DND-41 (cell line): Measurements from ENCODE around the gene FAM149A.

ENCODE experiments used
- ATAC-seq: fragments of 200-7000 bp; cut with Tn5 transposase; 3 replicates; pipeline ENCODE4 v1.9.1; 2021; ENCODE audit warnings: low read depth; ENCODE audit not compliant: insufficient read depth
- DNase-seq: peaks from one replicate; pipeline ENCODE4 v3.0.0-alpha.2; 2020
- H2AFZ ChIP-seq: 2 replicates; pipeline ENCODE4 v1.6.0; 2012; ENCODE audit warnings: low read depth, low read length
- H3K27ac ChIP-seq: 2 replicates; pipeline ENCODE4 v1.5.1; 2012; ENCODE audit warnings: low read length, inconsistent platforms
- H3K27me3 ChIP-seq: fragments of 200-600 bp; sonication (generic); 2 replicates; pipeline ENCODE4 v1.6.0; 2012; ENCODE audit warnings: low read length, mild to moderate bottlenecking, inconsistent platforms; ENCODE audit not compliant: insufficient read depth, poor library complexity
- H3K36me3 ChIP-seq: 2 replicates; pipeline ENCODE4 v1.5.1; 2012; ENCODE audit warnings: low read length, inconsistent platforms; ENCODE audit not compliant: insufficient read depth
- H3K4me1 ChIP-seq: 2 replicates; pipeline ENCODE4 v1.5.1; 2012; ENCODE audit warnings: mild to moderate bottlenecking, low read length; ENCODE audit not compliant: insufficient read depth
- H3K4me2 ChIP-seq: 2 replicates; pipeline ENCODE4 v1.6.0; 2012; ENCODE audit warnings: mild to moderate bottlenecking, moderate library complexity, low read length, inconsistent platforms; ENCODE audit not compliant: insufficient read depth
- H3K4me3 ChIP-seq, 2 experiments: fragments of 200-600 bp in 1 of 2; shearing (Covaris generic) in 1 of 2; 2 replicates each; pipeline ENCODE4 v1.5.1; 2012 to 2016; ENCODE audit warnings: inconsistent platforms in 2 of 2, low read length in 2 of 2, mild to moderate bottlenecking in 2 of 2, low read depth in 1 of 2, moderate library complexity in 1 of 2
- H3K79me2 ChIP-seq: 2 replicates; pipeline ENCODE4 v1.6.0; 2012; ENCODE audit warnings: low read length, inconsistent platforms; ENCODE audit not compliant: insufficient read depth
- H3K9ac ChIP-seq: 2 replicates; pipeline ENCODE4 v1.6.0; 2012; ENCODE audit warnings: low read depth, mild to moderate bottlenecking, inconsistent platforms, low read length, moderate library complexity
- H3K9me3 ChIP-seq: 2 replicates; pipeline ENCODE4 v1.5.1; 2012; ENCODE audit warnings: low read length, moderate library complexity, mild to moderate bottlenecking, inconsistent platforms; ENCODE audit not compliant: insufficient read depth, severe bottlenecking
- H4K20me1 ChIP-seq: 2 replicates; pipeline ENCODE4 v1.6.0; 2012; ENCODE audit warnings: low read length; ENCODE audit not compliant: insufficient read depth
- CTCF ChIP-seq: IDR thresholded peaks from 2 replicates; pipeline ENCODE4 v1.5.1; 2012; ENCODE audit warnings: borderline replicate concordance, low read length, moderate library complexity, mild to moderate bottlenecking; ENCODE audit not compliant: poor library complexity, severe bottlenecking; ENCODE audit errors: extremely low read depth
- EZH2 ChIP-seq: IDR thresholded peaks from 3 replicates; pipeline ENCODE4 v1.6.1; 2012; ENCODE audit warnings: borderline replicate concordance, low read depth, mild to moderate bottlenecking, moderate library complexity, low read length, inconsistent platforms; ENCODE audit not compliant: severe bottlenecking

The FAM149A gene

GRCh38 chr4:186105647-186106321 is 1.3 kb downstream of the FAM149A start:
- ATAC-seq (no peak), DNase-seq (no peak)
- Histone ChIP-seq H3K27ac (no peak overlapping the region), H3K36me3 (no peaks in the 10 kb centered on the region), H3K79me2 (no peaks in the 10 kb centered on the region), H3K4me3 (no peak overlapping the region), H3K27me3 (no peaks in the 10 kb centered on the region), H3K9me3 (no peaks in the 10 kb centered on the region), H3K4me2 (no peak overlapping the region), H3K4me1 (no peaks in the 10 kb centered on the region), H4K20me1 (no peaks in the 10 kb centered on the region), H2AFZ (no peak overlapping the region), H3K9ac (no peak overlapping the region)
- TF ChIP-seq CTCF: no peak
- TF ChIP-seq EZH2: no peak

- Histone ChIP-seq H3K79me2 (no peaks in the 10 kb centered on the region), H3K4me1 (no peaks in the 10 kb centered on the region), H4K20me1 (no peaks in the 10 kb centered on the region), H3K9me3 (no peaks in the 10 kb centered on the region), H3K4me2 (no peak overlapping the region), H2AFZ (no peak overlapping the region), H3K36me3 (no peaks in the 10 kb centered on the region), H3K4me3 (no peak overlapping the region), H3K27ac (no peak overlapping the region), H3K27me3 (no peaks in the 10 kb centered on the region), H3K9ac (no peak overlapping the region)
- no peak for TF ChIP-seq CTCF
- TF ChIP-seq EZH2: no peak
- DNase-seq (no peak), ATAC-seq (no peak)
Measured at GRCh38 chr4:186107947-186108346, 3.4 kb downstream of the FAM149A start.

GRCh38 chr4:186108391-186108790 is 3.9 kb downstream of the FAM149A start:
- no peaks in the 10 kb centered on the region for H3K4me1 ChIP-seq
- H3K79me2 ChIP-seq: no peaks in the 10 kb centered on the region
- DNase-seq: no peak
- H4K20me1 ChIP-seq: no peaks in the 10 kb centered on the region
- no peaks in the 10 kb centered on the region for H3K27me3 ChIP-seq
- H2AFZ ChIP-seq: no peak overlapping the region
- H3K4me2 ChIP-seq: no peak overlapping the region
- H3K9ac ChIP-seq: no peak overlapping the region
- no peaks in the 10 kb centered on the region for H3K9me3 ChIP-seq
- H3K36me3 ChIP-seq: no peaks in the 10 kb centered on the region
- TF ChIP-seq CTCF (no peak), EZH2 (no peak)
- no peak overlapping the region for H3K4me3 ChIP-seq
- no peak overlapping the region for H3K27ac ChIP-seq
- no peak for ATAC-seq
